OCI-LY1 (cell line): Measurements from ENCODE around the gene BAD.

Experiments used
- CTCF ChIP-seq: fragments of 200-600 bp; sonication (generic), shearing (Covaris generic); IDR thresholded peaks from 2 replicates; pipeline ENCODE4 v1.5.1; 2017; ENCODE audit warnings: mild to moderate bottlenecking, antibody characterized with exemption, low read length, moderate library complexity, mixed read lengths
- EZH2 ChIP-seq: fragments of 200-600 bp; sonication (generic), shearing (Covaris generic); IDR thresholded peaks from 2 replicates; pipeline ENCODE4 v1.8.0; 2017; ENCODE audit warnings: borderline replicate concordance, mixed run types, mild to moderate bottlenecking, antibody characterized with exemption, low read length, moderate library complexity, mixed read lengths

DNA sequence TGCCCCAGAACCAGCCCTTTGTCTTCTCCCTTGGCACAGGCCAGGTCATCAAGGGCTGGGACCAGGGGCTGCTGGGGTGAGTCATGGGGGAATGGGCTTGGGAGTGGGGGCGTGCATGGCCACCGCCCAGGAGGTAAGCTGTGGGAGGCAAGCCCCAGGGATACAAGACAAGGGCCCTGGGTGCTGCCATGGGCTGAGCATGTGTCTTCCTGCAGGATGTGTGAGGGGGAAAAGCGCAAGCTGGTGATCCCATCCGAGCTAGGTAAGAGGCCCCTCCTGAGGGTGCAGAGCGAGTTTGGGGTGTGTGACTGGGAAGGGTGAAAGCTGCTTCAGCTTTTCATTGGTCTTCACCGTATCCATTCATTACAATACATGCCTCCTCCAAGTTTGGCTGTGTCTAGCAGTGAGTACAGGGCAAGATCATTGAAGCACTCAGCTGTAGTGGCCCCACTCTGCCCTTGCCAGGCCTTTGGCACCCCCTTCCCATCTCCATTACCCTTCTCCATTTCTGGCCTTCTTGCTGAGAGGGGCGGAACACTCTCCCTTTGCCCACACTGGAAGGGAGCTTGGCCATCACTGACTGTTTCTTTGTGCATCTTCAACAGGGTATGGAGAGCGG lies 41.1 kb downstream of the BAD start:
- TF ChIP-seq EZH2 (no peak), CTCF (no peak)
